Measurements from ENCODE around the gene CPD.
"Not testable (repeated sequence)": the region's sequence is repeated elsewhere in the genome, so short reads cannot be mapped to it uniquely, and the experiment has no call there.

CPD gene

DNA sequence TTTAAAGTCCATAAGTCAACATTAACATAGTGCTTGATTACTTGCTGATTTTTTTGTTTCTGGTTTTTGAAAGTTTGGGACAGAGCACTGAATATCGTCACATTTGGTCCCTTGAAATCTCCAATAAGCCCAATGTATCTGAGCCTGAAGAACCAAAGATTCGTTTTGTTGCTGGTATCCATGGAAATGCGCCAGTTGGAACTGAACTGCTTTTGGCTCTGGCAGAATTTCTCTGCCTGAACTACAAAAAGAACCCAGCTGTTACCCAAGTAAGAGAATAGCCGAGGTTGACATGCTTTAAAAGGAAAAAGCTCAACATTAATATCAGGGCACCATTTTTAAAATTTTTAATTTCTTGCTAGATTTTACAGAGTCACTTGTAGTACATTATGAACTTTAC lies 70.8 kb downstream of the CPD start:
- no peak overlapping the region for H3K9ac ChIP-seq (ENCODE audit: low read length)
- no peaks in the 10 kb centered on the region for H4K20me1 ChIP-seq (ENCODE audit: low read depth, low read length)
- no peak for TF ChIP-seq EZH2phosphoT487 (conservative IDR thresholded peaks at IDR 0.05; ENCODE audit: low read length)
- TF ChIP-seq, protein P1, sequence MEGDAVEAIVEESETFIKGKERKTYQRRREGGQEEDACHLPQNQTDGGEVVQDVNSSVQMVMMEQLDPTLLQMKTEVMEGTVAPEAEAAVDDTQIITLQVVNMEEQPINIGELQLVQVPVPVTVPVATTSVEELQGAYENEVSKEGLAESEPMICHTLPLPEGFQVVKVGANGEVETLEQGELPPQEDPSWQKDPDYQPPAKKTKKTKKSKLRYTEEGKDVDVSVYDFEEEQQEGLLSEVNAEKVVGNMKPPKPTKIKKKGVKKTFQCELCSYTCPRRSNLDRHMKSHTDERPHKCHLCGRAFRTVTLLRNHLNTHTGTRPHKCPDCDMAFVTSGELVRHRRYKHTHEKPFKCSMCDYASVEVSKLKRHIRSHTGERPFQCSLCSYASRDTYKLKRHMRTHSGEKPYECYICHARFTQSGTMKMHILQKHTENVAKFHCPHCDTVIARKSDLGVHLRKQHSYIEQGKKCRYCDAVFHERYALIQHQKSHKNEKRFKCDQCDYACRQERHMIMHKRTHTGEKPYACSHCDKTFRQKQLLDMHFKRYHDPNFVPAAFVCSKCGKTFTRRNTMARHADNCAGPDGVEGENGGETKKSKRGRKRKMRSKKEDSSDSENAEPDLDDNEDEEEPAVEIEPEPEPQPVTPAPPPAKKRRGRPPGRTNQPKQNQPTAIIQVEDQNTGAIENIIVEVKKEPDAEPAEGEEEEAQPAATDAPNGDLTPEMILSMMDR (IDR thresholded peaks at IDR 0.05; ENCODE audit: insufficient read depth, low read length, poor library complexity, severe bottlenecking): no peak

DNA sequence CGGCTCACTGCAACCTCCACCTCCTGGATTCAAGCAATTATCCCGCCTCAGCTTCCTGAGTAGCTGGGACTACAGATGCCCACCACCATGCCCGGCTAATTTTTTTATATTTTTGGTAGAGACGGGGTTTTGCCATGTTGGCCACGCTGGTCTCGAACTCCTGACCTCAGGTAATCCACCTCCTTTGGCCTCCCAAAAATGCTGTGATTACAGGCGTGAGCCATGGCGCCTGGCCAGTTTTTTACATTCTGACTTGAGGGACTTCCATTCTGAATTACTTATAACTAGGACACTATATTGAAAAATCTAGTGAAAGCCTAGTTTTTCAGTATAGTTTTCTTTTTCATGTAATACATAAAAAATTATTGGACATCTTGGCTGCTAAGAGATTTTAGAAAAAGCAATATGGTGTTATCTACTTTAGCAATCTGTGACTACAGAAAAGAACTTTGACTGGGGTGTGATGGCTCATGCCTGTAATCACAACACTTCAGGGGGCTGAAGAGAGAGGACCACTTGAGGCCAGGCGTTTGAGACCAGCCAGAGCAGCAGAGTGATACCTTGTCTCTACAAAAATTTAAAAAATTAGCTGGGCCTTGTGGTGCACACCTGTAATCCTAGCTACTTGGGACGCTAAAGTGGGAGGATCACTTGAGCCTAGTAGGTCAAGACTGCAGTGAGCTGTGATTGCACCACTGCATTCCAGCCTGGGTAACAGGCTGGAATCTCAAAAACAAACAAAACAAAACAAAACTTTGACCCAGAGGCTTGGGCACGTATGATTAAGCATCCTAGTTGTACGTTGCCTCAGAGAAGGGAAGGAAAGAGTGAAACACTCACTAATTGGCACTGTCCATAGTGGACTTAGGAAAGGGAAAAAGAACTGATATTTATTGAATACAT lies 71.6 kb downstream of the CPD start:
- no peak overlapping the region for H3K4me2 ChIP-seq (ENCODE audit: low read depth, low read length, poor library complexity, severe bottlenecking)

More for the DNA sequence above, 70.8 kb downstream of the CPD start:
- Histone ChIP-seq H2AFZ (ENCODE audit: low read depth, low read length, severe bottlenecking) (no peak overlapping the region), H3K27ac (ENCODE audit: low read depth, low read length) (no peak overlapping the region), H3K36me3 (ENCODE audit: low read length) (no peaks in the 10 kb centered on the region), H3K9me3 (ENCODE audit: insufficient read depth, low read length) (no peaks in the 10 kb centered on the region), H3K79me2 (ENCODE audit: insufficient read depth, low read length) (no peaks in the 10 kb centered on the region), H3K4me3 (ENCODE audit: insufficient read depth, low read length, poor library complexity, severe bottlenecking) (no peak overlapping the region), H3F3A (ENCODE audit: insufficient read depth) (no peaks in the 10 kb centered on the region), H3K27me3 (ENCODE audit: low read length) (no peaks in the 10 kb centered on the region), H3K9me2 (replicated peaks; ENCODE audit: insufficient read depth, low read length) (no peaks in the 10 kb centered on the region), H3K4me2 (ENCODE audit: low read depth, low read length, poor library complexity, severe bottlenecking) (no peak overlapping the region)

DNA sequence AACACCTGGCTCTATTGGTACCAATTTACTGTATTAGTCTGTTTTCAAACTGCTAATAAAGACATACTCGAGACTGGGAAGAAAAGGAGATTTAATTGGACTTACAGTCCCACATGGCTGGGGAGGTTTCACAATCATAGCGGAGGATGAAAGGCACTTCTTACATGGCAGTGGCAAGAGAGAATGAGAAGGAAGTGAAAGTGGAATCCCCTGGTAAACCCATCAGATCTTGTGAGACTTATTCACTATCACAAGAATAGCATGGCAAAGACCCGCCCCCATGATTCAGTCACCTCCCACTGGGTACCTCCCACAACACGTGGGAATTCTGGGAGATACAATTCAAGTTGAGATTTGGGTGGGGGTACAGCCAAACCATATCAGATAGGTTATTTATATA lies 75.9 kb downstream of the CPD start:
- no peaks in the 10 kb centered on the region for H3K9me3 ChIP-seq (ENCODE audit: insufficient read depth, low read length)
- no peak overlapping the region for H2AFZ ChIP-seq (ENCODE audit: low read depth, low read length, severe bottlenecking)
- H3F3A ChIP-seq (ENCODE audit: insufficient read depth): no peaks in the 10 kb centered on the region
- no peaks in the 10 kb centered on the region for H3K27me3 ChIP-seq (ENCODE audit: low read length)
- no peak overlapping the region for H3K4me3 ChIP-seq (ENCODE audit: insufficient read depth, low read length, poor library complexity, severe bottlenecking)
- no peak overlapping the region for H3K4me2 ChIP-seq (ENCODE audit: low read depth, low read length, poor library complexity, severe bottlenecking)
- no peaks in the 10 kb centered on the region for H3K36me3 ChIP-seq (ENCODE audit: low read length)
- no peak overlapping the region for H3K27ac ChIP-seq (ENCODE audit: low read depth, low read length)
- no peak overlapping the region for H3K9ac ChIP-seq (ENCODE audit: low read length)
- TF ChIP-seq, protein P1 (IDR thresholded peaks at IDR 0.05; ENCODE audit: insufficient read depth, low read length, poor library complexity, severe bottlenecking): no peak
- TF ChIP-seq EZH2phosphoT487 (conservative IDR thresholded peaks at IDR 0.05; ENCODE audit: low read length): no peak
- H3K9me2 ChIP-seq (replicated peaks; ENCODE audit: insufficient read depth, low read length): no peaks in the 10 kb centered on the region
- no peaks in the 10 kb centered on the region for H4K20me1 ChIP-seq (ENCODE audit: low read depth, low read length)
- no peaks in the 10 kb centered on the region for H3K79me2 ChIP-seq (ENCODE audit: insufficient read depth, low read length)

More for the DNA sequence above, 71.6 kb downstream of the CPD start:
- TF ChIP-seq EZH2phosphoT487 (conservative IDR thresholded peaks at IDR 0.05; ENCODE audit: low read length): no peak
- no peaks in the 10 kb centered on the region for H3K79me2 ChIP-seq (ENCODE audit: insufficient read depth, low read length)
- H2AFZ ChIP-seq (ENCODE audit: low read depth, low read length, severe bottlenecking): no peak overlapping the region
- no peaks in the 10 kb centered on the region for H4K20me1 ChIP-seq (ENCODE audit: low read depth, low read length)
- no peaks in the 10 kb centered on the region for H3K27me3 ChIP-seq (ENCODE audit: low read length)
- no peaks in the 10 kb centered on the region for H3K9me3 ChIP-seq (ENCODE audit: insufficient read depth, low read length)
- no peak overlapping the region for H3K27ac ChIP-seq (ENCODE audit: low read depth, low read length)
- H3K4me3 ChIP-seq (ENCODE audit: insufficient read depth, low read length, poor library complexity, severe bottlenecking): no peak overlapping the region
- no peak overlapping the region for H3K9ac ChIP-seq (ENCODE audit: low read length)
- H3K36me3 ChIP-seq (ENCODE audit: low read length): no peaks in the 10 kb centered on the region
- no peaks in the 10 kb centered on the region for H3K9me2 ChIP-seq (replicated peaks; ENCODE audit: insufficient read depth, low read length)
- no peaks in the 10 kb centered on the region for H3F3A ChIP-seq (ENCODE audit: insufficient read depth)

DNA sequence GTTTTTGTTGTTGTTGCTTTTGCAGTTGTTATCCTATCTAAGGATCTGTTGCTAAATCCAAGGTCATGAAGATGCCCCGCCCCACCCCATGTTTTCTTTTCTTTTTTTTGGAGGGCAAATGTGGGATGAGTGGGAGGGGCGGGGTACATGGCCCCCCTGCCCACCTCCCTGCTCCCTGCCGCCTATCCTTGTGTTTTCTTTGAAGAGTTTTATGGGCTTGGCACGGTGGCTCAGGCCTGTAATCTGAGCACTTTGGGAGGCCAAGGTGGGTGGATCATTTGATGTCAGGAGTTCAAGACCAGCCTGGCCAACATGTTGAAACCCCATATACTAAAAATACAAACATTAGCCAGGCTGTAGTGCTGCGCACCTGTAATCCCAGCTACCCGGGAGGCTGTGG lies 79.6 kb downstream of the CPD start:
- H3K4me3 ChIP-seq (ENCODE audit: insufficient read depth, low read length, poor library complexity, severe bottlenecking): no peak overlapping the region
- H3K36me3 ChIP-seq (ENCODE audit: low read length): no peaks in the 10 kb centered on the region
- H3K27me3 ChIP-seq (ENCODE audit: low read length): no peaks in the 10 kb centered on the region
- no peak overlapping the region for H3K4me2 ChIP-seq (ENCODE audit: low read depth, low read length, poor library complexity, severe bottlenecking)
- TF ChIP-seq, protein P1 (IDR thresholded peaks at IDR 0.05; ENCODE audit: insufficient read depth, low read length, poor library complexity, severe bottlenecking): no peak
- TF ChIP-seq EZH2phosphoT487 (conservative IDR thresholded peaks at IDR 0.05; ENCODE audit: low read length): no peak
- H3K9ac ChIP-seq (ENCODE audit: low read length): no peak overlapping the region
- no peak overlapping the region for H3K27ac ChIP-seq (ENCODE audit: low read depth, low read length)
- no peak overlapping the region for H2AFZ ChIP-seq (ENCODE audit: low read depth, low read length, severe bottlenecking)
- no peaks in the 10 kb centered on the region for H3K9me3 ChIP-seq (ENCODE audit: insufficient read depth, low read length)
- H4K20me1 ChIP-seq (ENCODE audit: low read depth, low read length): no peaks in the 10 kb centered on the region
- H3K79me2 ChIP-seq (ENCODE audit: insufficient read depth, low read length): no peaks in the 10 kb centered on the region
- no peaks in the 10 kb centered on the region for H3F3A ChIP-seq (ENCODE audit: insufficient read depth)
- no peaks in the 10 kb centered on the region for H3K9me2 ChIP-seq (replicated peaks; ENCODE audit: insufficient read depth, low read length)

DNA sequence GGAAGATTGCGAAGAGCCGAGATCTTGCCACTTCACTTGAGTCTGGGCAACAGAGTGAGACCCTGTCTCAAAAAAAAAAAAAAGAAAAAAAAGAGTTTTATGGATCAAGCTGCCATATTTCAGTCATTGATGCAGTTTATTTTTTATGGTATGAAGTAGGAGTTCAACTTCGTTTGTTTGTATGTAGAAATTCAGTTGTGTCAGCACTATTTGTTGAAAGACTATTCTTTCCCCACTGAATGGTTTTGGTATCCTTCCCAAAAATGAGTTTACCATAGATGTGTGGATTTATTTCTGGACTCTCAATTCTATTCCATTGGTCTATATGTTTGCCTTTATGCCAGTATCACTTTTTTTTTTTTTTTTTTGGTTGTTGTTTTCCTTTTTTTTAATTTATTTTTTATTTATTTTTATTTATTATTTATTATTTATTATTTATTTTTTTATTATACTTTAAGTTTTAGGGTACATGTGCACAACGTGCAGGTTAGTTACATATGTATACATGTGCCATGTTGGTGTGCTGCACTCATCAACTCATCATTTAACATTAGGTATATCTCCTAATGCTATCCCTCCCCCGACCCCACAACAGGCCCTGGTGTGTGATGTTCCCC lies 80.2 kb downstream of the CPD start:
- H2AFZ ChIP-seq (ENCODE audit: low read depth, low read length, severe bottlenecking); H3K79me2 ChIP-seq (ENCODE audit: insufficient read depth, low read length); H3K9me2 ChIP-seq (replicated peaks; ENCODE audit: insufficient read depth, low read length); H3F3A ChIP-seq (ENCODE audit: insufficient read depth); H4K20me1 ChIP-seq (ENCODE audit: low read depth, low read length); H3K4me3 ChIP-seq (ENCODE audit: insufficient read depth, low read length, poor library complexity, severe bottlenecking); H3K27me3 ChIP-seq (ENCODE audit: low read length); H3K9me3 ChIP-seq (ENCODE audit: insufficient read depth, low read length); H3K9ac ChIP-seq (ENCODE audit: low read length); H3K36me3 ChIP-seq (ENCODE audit: low read length); H3K27ac ChIP-seq (ENCODE audit: low read depth, low read length); H3K4me2 ChIP-seq (ENCODE audit: low read depth, low read length, poor library complexity, severe bottlenecking): not testable (repeated sequence)
